ENCODE data around the gene TMEM232. TPM values are rescaled to one million over a fixed set of nuclear protein-coding genes. Genes with fewer than 3 reads are reported as not detected.

Gene TMEM232
- total RNA-seq, 2 donors from 2014 or later, result 3.9 to 4.2 TPM

- Mint-ChIP-seq H3K36me3 (ENCODE audit: low read depth) (no peaks in the 10 kb centered on the region), H3K4me3 (no peak overlapping the region)
Observed at GRCh38 chr5:110687485-110687884, 39.0 kb downstream of the TMEM232 start.

GRCh38 chr5:110686270-110686669, 40.2 kb downstream of the TMEM232 start:
- H3K9me3 Mint-ChIP-seq, result no peaks in the 10 kb centered on the region
- H3K36me3 Mint-ChIP-seq (ENCODE audit: low read depth), result no peaks in the 10 kb centered on the region
- no peaks in the 10 kb centered on the region for H3K27me3 Mint-ChIP-seq (ENCODE audit: insufficient read depth)

More at GRCh38 chr5:110687485-110687884, 39.0 kb downstream of the TMEM232 start:
- TF ChIP-seq CTCF (conservative IDR thresholded peaks at IDR 0.05), result no peak
- WGBS, 2 experiments (ENCODE audit: insufficient coverage in 1 of 2, insufficient read length in 1 of 2), result no CpG with 5 or more reads among the region's 1 CpG
- no peak for DNase-seq
- Histone ChIP-seq H3K9ac (ENCODE audit: extremely low read depth, low read length, poor library complexity, severe bottlenecking) (no peak overlapping the region), H3K27ac (ENCODE audit: low read depth, low read length) (no peak overlapping the region), H3K36me3 (ENCODE audit: control insufficient read depth, insufficient read depth, low read length) (no peaks in the 10 kb centered on the region), H3K27me3 (ENCODE audit: control insufficient read depth, insufficient read depth, low read length, poor library complexity, severe bottlenecking) (no peaks in the 10 kb centered on the region), H3K4me1 (ENCODE audit: control insufficient read depth, insufficient read depth, low read length) (no peaks in the 10 kb centered on the region), H3K4me3 (ENCODE audit: low read length) (no peak overlapping the region), H3K9me3 (ENCODE audit: control insufficient read depth, low read length) (no peaks in the 10 kb centered on the region)
- H3K27me3 Mint-ChIP-seq (ENCODE audit: insufficient read depth), result no peaks in the 10 kb centered on the region
- no peaks in the 10 kb centered on the region for H3K9me3 Mint-ChIP-seq
- H3K4me1 Mint-ChIP-seq, result peaks cover 6% of the 10 kb centered on the region
- no peak overlapping the region for H3K27ac Mint-ChIP-seq

GRCh38 chr5:110681953-110682352, 44.5 kb downstream of the TMEM232 start:
- no peak overlapping the region for H3K9ac ChIP-seq (ENCODE audit: extremely low read depth, low read length, poor library complexity, severe bottlenecking)
- H3K4me1 ChIP-seq (ENCODE audit: control insufficient read depth, insufficient read depth, low read length), result no peaks in the 10 kb centered on the region
- H3K27me3 Mint-ChIP-seq (ENCODE audit: insufficient read depth), result no peaks in the 10 kb centered on the region
- H3K9me3 Mint-ChIP-seq, result no peaks in the 10 kb centered on the region
- no peak for TF ChIP-seq CTCF (conservative IDR thresholded peaks at IDR 0.05)
- no peak overlapping the region for H3K27ac ChIP-seq (ENCODE audit: low read depth, low read length)
- no peaks in the 10 kb centered on the region for H3K27me3 ChIP-seq (ENCODE audit: control insufficient read depth, insufficient read depth, low read length, poor library complexity, severe bottlenecking)
- no peaks in the 10 kb centered on the region for H3K36me3 ChIP-seq (ENCODE audit: control insufficient read depth, insufficient read depth, low read length)
- no peak overlapping the region for H3K27ac Mint-ChIP-seq
- H3K4me3 ChIP-seq (ENCODE audit: low read length), result no peak overlapping the region
- H3K36me3 Mint-ChIP-seq (ENCODE audit: low read depth), result no peaks in the 10 kb centered on the region
- no peak overlapping the region for H3K4me3 Mint-ChIP-seq
- no peak for DNase-seq
- H3K9me3 ChIP-seq (ENCODE audit: control insufficient read depth, low read length), result no peaks in the 10 kb centered on the region
- peaks cover 3% of the 10 kb centered on the region for H3K4me1 Mint-ChIP-seq

More at GRCh38 chr5:110686270-110686669, 40.2 kb downstream of the TMEM232 start:
- Histone ChIP-seq H3K27me3 (ENCODE audit: control insufficient read depth, insufficient read depth, low read length, poor library complexity, severe bottlenecking) (no peaks in the 10 kb centered on the region), H3K27ac (ENCODE audit: low read depth, low read length) (no peak overlapping the region), H3K9ac (ENCODE audit: extremely low read depth, low read length, poor library complexity, severe bottlenecking) (no peak overlapping the region), H3K4me3 (ENCODE audit: low read length) (no peak overlapping the region), H3K36me3 (ENCODE audit: control insufficient read depth, insufficient read depth, low read length) (no peaks in the 10 kb centered on the region), H3K4me1 (ENCODE audit: control insufficient read depth, insufficient read depth, low read length) (no peaks in the 10 kb centered on the region), H3K9me3 (ENCODE audit: control insufficient read depth, low read length) (no peaks in the 10 kb centered on the region)
- WGBS, 2 experiments (ENCODE audit: insufficient coverage in 1 of 2, insufficient read length in 1 of 2), result 95 to 100% methylated on average over 1 to 2 of the region's 2 CpGs
- peaks cover 5% of the 10 kb centered on the region for H3K4me1 Mint-ChIP-seq
- no peak overlapping the region for H3K4me3 Mint-ChIP-seq
- no peak for DNase-seq
- H3K27ac Mint-ChIP-seq, result no peak overlapping the region
- no peak for TF ChIP-seq CTCF (conservative IDR thresholded peaks at IDR 0.05)

All from endodermal cell (in vitro differentiated cells).